B cell (primary cell): Measurements from ENCODE around the gene HOXB6.

Source experiments
- CTCF ChIP-seq: fragments of 200-600 bp; IDR thresholded peaks from one replicate; pipeline ENCODE4 v1.8.0; 2022; ENCODE audit warnings: antibody characterized with exemption, mild to moderate bottlenecking
- EZH2 ChIP-seq: IDR thresholded peaks from 2 replicates; pipeline ENCODE4 v1.6.1; 2012; ENCODE audit warnings: borderline replicate concordance, low read depth, mild to moderate bottlenecking, moderate library complexity, low read length; ENCODE audit not compliant: insufficient read depth, poor library complexity, severe bottlenecking

GRCh38 chr17:48592577-48592976 lies 12.2 kb downstream of the HOXB6 start:
- TF ChIP-seq CTCF (no peak), EZH2 (peak; percentile 62)
